GM18499 (cell line): Measurements from ENCODE around the gene POU3F1.

Experiments used
- ATAC-seq: cut with Tn5 transposase; IDR thresholded peaks from one replicate; pipeline ENCODE4 v1.9.1; 2021; ENCODE audit warnings: moderate number of reproducible peaks; ENCODE audit not compliant: insufficient read depth, unreplicated experiment

Gene POU3F1

DNA sequence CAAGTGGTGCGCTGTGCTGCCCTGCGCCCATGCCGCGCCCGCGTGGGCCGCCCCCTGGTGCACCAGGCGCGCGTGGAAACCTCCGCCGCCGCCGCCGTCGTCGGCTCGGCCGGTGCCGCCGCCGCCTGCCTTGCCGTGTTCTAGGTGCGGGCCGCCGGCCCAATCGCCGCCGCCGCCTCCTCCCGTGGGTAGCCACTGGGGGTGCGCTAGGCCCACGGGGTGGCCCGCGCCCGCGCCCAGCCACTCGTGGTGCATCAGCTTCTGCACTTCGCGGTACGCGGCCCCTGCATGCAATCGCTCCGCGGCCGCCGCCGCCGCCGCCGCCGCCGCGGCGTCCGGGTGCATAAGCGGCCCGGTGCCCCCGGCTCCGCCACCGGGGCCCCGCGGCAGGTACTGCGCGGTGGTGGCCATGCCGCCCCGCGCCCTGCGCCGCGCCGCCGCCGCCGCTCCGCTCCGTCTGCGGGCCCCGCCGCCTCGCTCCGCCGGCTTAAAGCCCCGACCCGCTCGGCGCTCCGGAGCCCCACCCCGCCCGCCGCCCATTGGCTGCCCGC lies at the start of gene POU3F1:
TSS of gene POU3F1 (minus strand) at position 461 of the 551 bp plus-strand sequence. CDS start at position 411, 50 bp downstream.
- no peak for ATAC-seq

DNA sequence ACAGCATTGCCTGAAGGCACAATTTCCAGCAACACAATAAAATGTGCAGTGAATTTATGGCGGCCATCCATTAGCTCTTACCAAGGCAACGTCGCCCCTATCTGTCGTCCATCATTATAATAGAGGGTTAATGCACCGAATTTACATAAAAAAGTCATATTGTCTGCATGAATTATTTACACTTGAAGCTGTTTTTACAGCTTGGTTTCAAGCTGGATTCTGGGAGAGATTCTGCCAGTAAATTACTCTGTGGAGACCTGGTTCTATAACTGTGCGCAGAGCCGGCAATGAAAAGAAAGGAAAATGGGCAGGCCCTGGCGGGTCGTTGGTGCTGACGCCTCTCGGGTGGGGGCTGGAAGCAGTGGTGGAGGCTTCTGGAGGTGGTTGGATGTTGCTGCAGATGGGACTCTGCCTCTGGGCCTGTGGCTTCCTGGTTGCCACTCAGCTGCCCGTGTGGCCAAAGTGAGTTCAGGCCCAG lies 48.9 kb upstream of the POU3F1 start:
- no peak for ATAC-seq

DNA sequence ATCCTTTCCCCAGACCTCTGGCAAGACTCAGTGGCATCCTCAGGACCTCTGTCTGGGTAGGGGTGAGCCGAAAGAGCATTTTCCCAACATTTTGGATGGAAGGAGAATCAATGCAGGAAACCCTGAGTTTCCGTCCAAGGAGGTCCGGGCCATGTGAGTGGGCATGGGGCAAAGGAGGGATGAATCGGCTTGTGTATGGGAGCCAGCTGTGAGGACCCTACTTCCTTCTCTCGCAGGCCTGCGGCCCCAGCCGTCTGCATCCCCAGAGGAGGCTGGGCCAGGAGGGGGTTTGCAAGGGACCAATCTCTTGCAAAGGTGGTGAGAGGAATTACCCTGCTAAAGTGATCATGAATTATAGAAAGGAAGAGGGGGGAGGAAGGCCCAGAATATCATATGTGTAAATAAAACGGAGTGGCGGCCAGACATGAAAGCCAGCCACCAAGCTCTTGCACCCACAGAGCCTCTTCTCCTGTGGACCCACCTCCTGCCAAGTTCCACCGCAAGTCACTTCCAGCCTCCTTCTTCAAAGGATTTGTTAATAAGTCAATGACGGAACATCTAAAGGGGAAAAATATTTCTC lies 48.2 kb upstream of the POU3F1 start:
- no peak for ATAC-seq

DNA sequence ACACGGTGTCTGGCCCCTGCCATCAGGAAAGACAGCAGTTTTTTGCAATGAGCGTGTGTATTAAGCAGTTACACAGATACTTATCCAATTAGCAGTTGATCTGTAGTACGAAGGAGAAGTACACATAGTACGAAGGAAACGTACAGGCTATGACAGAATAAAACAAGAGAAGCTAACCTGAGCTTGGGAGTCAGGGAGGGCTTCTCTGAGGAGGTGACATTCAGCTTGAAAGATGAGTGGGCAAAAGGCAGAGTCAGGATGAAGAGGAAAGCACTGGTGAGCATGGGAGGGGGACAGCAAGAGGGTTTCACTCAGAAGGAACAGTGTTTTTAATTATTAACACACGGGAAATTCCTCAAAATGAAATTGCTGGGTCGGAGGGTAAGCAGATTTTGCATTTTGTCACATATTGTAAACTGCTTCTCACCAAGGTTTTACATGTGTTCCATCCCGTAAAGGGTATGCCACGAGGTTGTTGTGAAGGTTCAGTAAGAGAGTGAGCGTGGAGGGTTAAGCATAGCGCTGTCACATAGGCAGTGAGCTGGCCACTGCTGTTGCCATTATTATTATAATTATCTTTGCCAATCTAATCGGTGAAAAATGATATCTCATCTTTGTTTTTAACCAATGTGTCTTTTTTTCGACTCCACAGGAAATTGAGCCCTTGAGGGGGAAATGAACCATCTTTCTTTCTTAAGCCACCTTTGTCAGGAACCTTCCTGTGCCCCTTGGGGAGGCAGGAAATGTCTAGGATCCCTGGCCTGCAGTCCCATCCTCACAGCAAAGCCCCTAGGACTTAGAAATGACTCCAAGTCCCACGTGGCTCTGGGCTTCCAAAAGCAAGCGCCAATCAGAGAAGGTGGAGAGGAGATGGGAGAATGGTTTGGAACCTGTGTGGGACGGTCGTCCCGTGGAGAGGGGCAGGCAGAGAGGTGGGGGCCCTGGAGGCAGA lies 47.3 kb upstream of the POU3F1 start:
- ATAC-seq = no peak

DNA sequence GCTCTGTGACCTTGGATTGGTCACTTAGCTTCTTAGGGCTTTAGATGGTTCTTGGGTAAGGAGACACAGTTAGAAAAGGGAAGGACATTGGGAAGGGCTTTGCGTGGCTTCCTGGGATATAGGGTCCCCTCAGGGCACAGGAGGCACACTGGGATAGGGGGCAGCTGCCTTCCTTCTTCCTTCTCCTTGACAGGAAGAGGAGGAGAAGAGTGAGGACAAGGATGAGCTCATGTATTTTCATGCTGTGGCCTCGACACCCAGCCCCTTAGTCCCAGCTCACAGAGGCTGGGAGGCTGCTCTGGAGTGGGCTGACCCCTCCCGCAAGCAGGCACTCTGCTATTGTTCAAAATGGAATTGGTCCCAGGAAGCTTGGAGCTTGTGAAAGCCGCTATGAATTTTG lies 45.7 kb upstream of the POU3F1 start:
- no peak for ATAC-seq

DNA sequence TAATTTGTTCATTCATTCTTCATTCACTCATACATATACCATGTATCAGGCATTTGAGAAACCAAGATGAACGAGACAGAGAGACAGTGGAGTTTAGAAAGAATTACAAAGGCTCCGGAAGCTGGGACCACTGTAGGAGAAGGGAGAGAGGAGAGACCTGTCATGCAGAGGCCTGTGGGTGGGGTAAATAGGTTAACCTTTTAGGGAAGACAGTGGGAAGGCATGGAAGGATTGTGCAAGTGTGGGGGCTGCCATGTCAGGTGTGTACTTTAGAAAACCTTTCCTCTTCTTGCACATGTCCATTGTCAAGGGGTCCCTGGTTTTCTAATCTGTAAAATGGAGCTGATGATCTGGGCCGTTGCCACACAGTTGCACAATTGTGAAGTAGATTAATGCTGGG lies 44.2 kb upstream of the POU3F1 start:
- ATAC-seq = no peak

- ATAC-seq = no peak
Observed at GRCh38 chr1:38089712-38090360, 43.2 kb upstream of the POU3F1 start.

DNA sequence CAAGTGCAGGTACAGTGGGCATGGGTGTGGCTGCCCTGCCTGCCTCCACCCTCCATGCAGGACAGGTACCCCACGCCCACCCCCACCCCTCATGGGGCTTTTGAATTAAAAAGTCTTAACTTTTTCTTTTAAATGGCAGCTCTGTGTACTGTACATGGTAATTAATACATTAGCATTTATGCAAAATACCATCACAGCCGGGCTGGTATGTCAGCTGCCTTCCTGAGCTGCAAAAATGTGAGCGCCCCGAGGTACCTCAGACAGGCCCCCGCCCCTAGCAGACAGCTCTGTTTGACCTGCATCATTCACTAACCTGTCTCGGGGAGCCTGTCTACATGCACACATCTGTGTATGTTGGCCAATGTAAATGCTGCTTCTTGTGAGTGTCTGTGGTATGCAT lies 42.2 kb upstream of the POU3F1 start:
- ATAC-seq = no peak

DNA sequence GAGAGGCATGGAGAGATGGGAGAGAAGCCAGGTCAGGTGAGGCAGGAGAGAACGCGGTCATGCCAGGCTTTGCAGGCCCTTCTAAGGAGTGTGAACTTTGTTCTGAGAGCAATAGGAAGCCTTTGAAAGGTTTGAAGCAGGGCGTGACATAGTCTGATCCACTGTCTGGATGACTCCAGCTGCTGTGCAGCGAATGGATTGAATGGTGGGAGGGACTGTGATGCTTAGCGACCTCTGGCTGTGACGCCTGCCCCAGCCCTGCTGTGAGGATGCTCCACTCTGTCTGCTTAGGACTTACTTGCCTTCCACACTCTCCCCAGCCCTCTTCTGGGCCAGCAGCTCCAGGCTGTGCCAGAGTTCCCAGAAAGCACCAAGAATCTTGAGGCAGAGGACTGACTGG lies 41.8 kb upstream of the POU3F1 start:
- no peak for ATAC-seq

DNA sequence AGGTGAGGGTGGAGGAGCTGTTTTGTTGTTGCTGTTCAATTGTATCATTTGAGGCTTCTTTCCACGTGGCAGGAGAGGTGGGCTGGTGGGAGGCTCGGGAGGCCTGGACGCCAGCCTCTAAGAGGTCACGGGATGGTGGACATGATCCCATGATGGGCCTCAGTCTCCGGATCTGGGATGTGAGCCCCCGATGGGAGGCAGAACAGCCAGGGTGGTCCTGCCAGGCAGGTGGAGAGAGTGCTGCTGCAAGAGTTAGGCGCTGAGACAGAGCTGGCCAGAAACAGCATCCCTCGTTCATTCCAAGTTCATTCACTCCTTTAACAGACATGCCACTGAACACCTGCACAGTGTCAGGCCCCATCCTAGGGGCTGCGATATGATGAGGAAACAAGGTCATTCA lies 41.1 kb upstream of the POU3F1 start:
- no peak for ATAC-seq

- no peak for ATAC-seq
Observed at GRCh38 chr1:38085666-38086330, 39.2 kb upstream of the POU3F1 start.

- no peak for ATAC-seq
Observed at GRCh38 chr1:38084700-38085099, 38.1 kb upstream of the POU3F1 start.

DNA sequence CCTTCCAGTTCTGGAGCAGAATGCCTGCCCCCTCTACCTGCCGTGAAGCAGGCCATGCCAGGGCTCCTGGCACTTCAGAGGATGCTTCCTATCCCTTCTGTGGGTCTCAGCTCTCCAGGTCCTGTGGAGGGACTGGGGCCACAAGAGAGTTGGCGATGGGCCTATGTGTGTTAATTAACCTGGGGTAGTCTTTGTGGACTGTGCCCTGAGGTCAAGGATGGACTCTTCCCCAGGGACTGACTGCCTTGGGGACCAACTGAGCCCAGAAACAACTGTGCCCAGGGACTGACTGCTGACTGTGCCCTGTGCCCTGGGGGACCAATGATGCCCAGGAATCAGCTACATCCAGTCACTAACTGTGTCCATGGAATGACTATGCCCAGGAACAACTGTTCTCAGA lies 37.5 kb upstream of the POU3F1 start:
- ATAC-seq = no peak

- ATAC-seq = no peak
Observed at GRCh38 chr1:38083541-38083940, 36.9 kb upstream of the POU3F1 start.

DNA sequence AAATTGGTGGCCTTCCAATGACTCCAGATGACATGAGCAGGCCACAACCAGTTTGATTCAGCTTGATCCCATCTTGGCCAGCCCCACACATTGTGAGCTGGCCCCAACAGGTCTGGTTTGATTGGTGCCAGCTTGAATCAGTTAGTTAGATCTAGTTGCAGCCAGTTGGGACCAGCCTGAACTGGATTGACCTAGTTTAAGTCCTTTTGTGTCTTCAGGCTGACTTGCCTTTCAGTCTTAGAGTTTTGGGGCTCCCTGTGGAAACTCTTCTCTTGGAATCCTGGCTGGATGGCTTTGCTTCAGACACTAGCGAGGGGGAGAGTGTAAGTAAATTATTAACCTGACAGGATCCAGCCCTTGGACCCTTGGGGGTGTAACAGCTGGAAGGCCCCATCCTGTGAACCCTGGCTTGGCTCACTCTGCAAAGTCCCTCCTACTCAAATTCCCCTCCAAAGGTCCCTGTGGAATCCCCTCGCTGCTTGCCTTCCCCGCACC lies 36.2 kb upstream of the POU3F1 start:
- ATAC-seq = no peak

DNA sequence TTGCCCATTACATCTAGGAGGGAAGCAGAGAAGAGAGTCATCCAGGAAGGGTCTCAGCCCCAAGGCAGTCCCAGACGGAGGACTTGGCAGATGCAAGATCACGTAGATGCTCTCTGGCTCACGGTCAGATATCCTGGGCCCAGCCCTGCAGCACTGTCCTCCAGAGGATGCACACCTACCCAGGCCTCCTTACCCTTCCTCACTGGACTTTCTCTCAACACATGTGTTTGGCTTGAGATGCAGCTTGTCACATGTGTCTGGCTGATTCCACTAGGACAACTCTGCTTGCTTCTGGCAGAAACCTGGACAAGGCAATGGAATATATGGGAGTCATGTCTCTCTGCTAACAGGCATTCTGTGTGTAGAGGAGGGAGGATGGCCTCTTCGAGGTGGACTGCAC lies 32.4 kb upstream of the POU3F1 start:
- ATAC-seq = no peak

DNA sequence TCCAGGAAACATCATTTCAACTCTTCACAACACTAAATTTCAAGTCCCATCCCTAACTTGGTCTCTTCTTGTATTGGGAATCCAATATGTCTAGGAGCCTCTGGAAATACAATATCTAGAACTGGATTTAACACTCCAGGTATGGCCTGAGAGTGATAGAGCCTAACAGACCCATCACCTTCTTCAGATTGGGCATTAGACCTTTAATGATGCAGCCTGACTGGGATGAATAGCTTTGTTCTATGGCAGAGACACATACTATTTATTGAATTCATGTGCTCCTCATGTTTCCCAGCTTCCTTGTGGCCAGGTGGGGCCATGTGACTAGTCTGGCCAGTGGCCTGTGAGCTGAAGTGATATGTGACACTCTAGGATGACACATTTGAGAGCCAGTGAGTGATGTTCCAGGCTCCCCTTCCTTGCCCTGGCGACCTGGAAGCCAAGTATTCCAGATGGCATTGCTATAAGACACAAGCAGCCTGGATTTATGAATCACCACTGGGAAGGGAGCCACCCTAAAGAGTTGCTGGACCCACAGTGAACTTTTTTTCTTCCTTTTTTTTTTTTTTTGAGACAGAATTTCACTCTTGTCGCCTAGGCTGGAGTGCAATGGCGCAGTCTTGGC lies 31.0 kb upstream of the POU3F1 start:
- no peak for ATAC-seq

DNA sequence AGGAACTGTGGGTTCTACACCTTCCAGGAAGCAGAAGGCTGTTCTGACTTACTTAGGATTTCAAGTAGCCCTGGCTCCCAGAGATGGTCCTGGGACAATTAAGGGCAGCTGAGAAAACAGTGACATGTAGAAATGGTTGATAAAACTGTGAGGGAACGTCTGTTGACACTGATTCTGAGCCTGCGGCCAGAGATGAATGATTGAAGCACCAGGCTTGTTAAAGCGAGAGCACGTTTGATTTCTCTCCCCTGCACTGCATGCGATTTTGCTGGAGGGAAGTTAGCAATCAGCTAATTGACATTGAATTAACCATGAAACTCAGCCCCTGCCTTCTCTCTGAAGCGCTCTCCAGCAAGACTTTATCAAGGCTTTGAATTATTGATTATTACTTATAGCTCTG lies 29.9 kb upstream of the POU3F1 start:
- no peak for ATAC-seq

DNA sequence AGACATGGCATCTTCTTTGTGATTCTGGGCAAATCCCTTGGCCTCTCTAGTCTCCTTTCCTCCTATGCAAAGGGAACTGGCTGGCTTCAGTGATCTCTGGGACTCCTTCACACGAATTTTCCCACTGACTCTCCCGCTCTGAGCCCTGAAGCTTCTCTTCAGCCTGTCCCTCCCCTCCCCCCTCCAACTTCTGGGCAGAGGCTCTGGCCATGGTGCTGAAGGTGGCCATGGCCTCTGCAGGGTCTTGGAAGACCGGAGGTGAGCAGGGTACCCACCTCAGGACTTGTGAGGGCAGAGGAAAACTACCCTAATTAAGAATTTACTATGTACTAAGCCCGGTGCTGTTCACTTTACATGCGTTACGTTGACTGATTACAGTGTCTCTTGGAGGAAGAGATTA lies 29.4 kb upstream of the POU3F1 start:
- ATAC-seq = no peak

- no peak for ATAC-seq
Observed at GRCh38 chr1:38075191-38075590, 28.6 kb upstream of the POU3F1 start.
